SU-DHL-6 (cell line): ENCODE data around the gene SYT2.

Experiments used
- EZH2phosphoT487 ChIP-seq: fragments of 200-600 bp; sonication (generic), shearing (Covaris generic); conservative IDR thresholded peaks from 2 replicates; pipeline ENCODE4 v1.6.1; 2018; ENCODE audit warnings: mild to moderate bottlenecking, antibody characterized with exemption, low read length, moderate library complexity, mixed read lengths
- TF ChIP-seq, protein P1 (sequence below): fragments of 200-600 bp; sonication (generic); IDR thresholded peaks from one replicate; pipeline ENCODE4 v1.5.1; 2017; ENCODE audit warnings: antibody characterized with exemption, mild to moderate bottlenecking, low read length, moderate library complexity; ENCODE audit not compliant: insufficient read depth, poor library complexity, severe bottlenecking

DNA sequence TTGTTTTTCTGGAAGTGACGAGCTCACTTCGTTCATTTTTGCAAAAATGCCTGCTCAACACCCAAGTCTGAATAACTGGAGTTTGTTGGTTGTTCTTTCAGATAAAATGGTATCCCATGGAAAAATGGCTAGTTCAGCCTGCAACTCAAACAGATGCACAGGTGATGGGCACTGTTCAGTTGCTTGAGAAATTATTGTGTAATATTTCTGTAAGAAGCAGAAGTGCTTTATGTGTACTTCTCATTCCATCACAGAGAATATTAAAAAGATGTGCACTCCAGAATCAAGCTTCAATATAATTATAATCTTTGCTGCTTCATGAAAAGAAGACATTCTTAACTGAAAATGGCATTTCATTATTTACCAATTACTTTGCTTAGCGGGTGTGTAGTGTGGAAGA is 9.1 kb downstream of the SYT2 start:
- TF ChIP-seq, protein P1, sequence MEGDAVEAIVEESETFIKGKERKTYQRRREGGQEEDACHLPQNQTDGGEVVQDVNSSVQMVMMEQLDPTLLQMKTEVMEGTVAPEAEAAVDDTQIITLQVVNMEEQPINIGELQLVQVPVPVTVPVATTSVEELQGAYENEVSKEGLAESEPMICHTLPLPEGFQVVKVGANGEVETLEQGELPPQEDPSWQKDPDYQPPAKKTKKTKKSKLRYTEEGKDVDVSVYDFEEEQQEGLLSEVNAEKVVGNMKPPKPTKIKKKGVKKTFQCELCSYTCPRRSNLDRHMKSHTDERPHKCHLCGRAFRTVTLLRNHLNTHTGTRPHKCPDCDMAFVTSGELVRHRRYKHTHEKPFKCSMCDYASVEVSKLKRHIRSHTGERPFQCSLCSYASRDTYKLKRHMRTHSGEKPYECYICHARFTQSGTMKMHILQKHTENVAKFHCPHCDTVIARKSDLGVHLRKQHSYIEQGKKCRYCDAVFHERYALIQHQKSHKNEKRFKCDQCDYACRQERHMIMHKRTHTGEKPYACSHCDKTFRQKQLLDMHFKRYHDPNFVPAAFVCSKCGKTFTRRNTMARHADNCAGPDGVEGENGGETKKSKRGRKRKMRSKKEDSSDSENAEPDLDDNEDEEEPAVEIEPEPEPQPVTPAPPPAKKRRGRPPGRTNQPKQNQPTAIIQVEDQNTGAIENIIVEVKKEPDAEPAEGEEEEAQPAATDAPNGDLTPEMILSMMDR = no peak
- TF ChIP-seq EZH2phosphoT487 = no peak
